Osteocyte (in vitro differentiated cells): Measurements from ENCODE around the gene KCNK6. TPM values are rescaled to one million over a fixed set of nuclear protein-coding genes. Genes with fewer than 3 reads are reported as not detected.
"Not testable (repeated sequence)": the region's sequence is repeated elsewhere in the genome, so short reads cannot be mapped to it uniquely, and the experiment has no call there.

Source experiments
- DNase-seq: peaks from one replicate; pipeline ENCODE4 v3.0.0; 2021; ENCODE audit warnings: mixed read lengths; ENCODE audit not compliant: unreplicated experiment; ENCODE audit errors: extremely low spot score
- H3K27ac Mint-ChIP-seq: one replicate; pipeline ENCODE4 v1.8.0; 2021; ENCODE audit warnings: mild to moderate bottlenecking, mixed read lengths; ENCODE audit not compliant: unreplicated experiment
- H3K27me3 Mint-ChIP-seq: one replicate; pipeline ENCODE4 v1.8.0; 2021; ENCODE audit warnings: mixed read lengths; ENCODE audit not compliant: unreplicated experiment
- H3K36me3 Mint-ChIP-seq: one replicate; pipeline ENCODE4 v1.8.0; 2021; ENCODE audit warnings: mixed read lengths; ENCODE audit not compliant: unreplicated experiment
- H3K4me1 Mint-ChIP-seq: one replicate; pipeline ENCODE4 v1.8.0; 2021; ENCODE audit warnings: mixed read lengths; ENCODE audit not compliant: unreplicated experiment
- H3K4me3 Mint-ChIP-seq: one replicate; pipeline ENCODE4 v1.8.0; 2021; ENCODE audit warnings: mild to moderate bottlenecking, moderate library complexity, mixed read lengths; ENCODE audit not compliant: unreplicated experiment
- H3K9me3 Mint-ChIP-seq: one replicate; pipeline ENCODE4 v1.8.0; 2021; ENCODE audit warnings: mixed read lengths; ENCODE audit not compliant: unreplicated experiment
- total RNA-seq: library from RNA; stranded (reverse); gene quantifications from 2 replicates; pipeline ENCODE4 v1.2.1, GENCODE V29; 2021
- TF ChIP-seq, protein P1 (sequence below): fragments of 200-600 bp; sonication (generic); IDR thresholded peaks from 2 replicates; pipeline ENCODE4 v1.5.0; 2021; ENCODE audit warnings: antibody characterized with exemption, mild to moderate bottlenecking, moderate library complexity

Gene KCNK6
- total RNA-seq, 1 donor from 2014 or later, result 13.0 TPM

DNA sequence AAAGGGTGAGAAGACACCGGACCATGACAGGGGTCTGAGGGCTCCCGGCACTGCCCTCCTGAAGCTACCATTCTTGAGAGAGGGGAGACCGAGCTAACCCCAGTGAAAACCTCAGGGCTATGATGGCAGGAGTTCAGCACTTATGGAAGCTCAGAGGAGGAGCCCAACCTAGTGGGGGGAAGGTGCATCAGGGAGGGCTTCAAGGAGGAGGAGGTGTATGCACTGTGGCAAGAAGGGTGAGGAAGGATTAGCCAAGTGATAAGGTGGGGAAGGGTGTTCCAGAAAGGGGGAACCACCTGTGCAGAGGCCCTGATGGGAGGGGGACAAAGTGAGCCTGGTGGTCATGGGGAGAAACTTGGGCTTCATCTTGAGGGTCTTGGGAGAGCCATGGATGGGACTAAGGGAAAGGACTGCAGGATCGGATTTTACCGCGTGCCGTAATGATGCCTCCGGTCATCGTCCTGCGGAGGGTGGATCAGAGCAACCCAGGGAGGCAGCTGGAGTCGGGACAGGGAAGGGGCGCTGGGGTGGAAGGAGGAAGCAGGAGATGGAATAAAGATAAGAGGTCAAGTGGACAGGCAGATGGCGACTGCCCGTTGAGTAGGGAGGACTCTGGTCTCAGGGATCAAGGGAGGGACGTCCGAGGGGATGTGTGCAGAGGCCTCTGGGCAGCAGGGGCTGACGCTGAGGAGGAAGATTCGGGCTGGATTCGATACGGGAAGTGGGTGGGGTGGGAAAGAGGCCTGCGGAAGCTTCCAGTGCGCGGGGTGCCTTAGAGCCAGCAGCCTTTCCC is 41.4 kb downstream of the KCNK6 start:
- H3K27ac Mint-ChIP-seq, result no peak overlapping the region
- no peaks in the 10 kb centered on the region for H3K9me3 Mint-ChIP-seq
- H3K4me3 Mint-ChIP-seq, result peak overlapping the region; percentile 78
- no peaks in the 10 kb centered on the region for H3K36me3 Mint-ChIP-seq
- TF ChIP-seq, protein P1, sequence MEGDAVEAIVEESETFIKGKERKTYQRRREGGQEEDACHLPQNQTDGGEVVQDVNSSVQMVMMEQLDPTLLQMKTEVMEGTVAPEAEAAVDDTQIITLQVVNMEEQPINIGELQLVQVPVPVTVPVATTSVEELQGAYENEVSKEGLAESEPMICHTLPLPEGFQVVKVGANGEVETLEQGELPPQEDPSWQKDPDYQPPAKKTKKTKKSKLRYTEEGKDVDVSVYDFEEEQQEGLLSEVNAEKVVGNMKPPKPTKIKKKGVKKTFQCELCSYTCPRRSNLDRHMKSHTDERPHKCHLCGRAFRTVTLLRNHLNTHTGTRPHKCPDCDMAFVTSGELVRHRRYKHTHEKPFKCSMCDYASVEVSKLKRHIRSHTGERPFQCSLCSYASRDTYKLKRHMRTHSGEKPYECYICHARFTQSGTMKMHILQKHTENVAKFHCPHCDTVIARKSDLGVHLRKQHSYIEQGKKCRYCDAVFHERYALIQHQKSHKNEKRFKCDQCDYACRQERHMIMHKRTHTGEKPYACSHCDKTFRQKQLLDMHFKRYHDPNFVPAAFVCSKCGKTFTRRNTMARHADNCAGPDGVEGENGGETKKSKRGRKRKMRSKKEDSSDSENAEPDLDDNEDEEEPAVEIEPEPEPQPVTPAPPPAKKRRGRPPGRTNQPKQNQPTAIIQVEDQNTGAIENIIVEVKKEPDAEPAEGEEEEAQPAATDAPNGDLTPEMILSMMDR, result no peak
- no peak for DNase-seq
- H3K27me3 Mint-ChIP-seq, result peaks cover 34% of the 10 kb centered on the region
- H3K4me1 Mint-ChIP-seq, result peaks cover 11% of the 10 kb centered on the region

DNA sequence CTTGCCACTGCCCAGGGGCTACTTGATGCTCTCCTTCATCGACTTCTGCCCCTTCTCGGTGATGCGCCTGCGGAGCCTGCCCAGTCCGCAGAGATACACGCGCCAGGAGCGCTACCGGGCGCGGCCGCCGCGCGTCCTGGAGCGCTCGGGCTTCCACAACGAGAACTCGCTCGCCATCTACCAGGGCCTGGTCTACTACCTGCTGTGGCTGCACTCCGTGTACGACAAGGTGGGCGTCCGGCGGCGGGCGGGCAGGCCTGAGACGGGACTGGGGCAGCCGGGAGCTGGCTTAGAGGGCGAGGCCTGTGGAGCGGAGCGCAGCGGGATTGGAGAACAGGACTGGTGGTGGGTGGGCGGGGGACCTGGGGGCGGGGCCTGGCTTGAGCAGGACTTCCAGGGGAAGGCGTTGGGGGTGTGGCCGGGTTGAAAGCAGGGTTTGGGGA is 42.0 kb downstream of the KCNK6 start:
- H3K9me3 Mint-ChIP-seq, result no peaks in the 10 kb centered on the region
- no peaks in the 10 kb centered on the region for H3K36me3 Mint-ChIP-seq
- peaks cover 11% of the 10 kb centered on the region for H3K4me1 Mint-ChIP-seq
- peaks cover 29% of the 10 kb centered on the region for H3K27me3 Mint-ChIP-seq
- peak; percentile 85 for DNase-seq
- peak overlapping the region; percentile 78 for H3K4me3 Mint-ChIP-seq
- H3K27ac Mint-ChIP-seq, result no peak overlapping the region
- TF ChIP-seq, protein P1, result peak; percentile 10

DNA sequence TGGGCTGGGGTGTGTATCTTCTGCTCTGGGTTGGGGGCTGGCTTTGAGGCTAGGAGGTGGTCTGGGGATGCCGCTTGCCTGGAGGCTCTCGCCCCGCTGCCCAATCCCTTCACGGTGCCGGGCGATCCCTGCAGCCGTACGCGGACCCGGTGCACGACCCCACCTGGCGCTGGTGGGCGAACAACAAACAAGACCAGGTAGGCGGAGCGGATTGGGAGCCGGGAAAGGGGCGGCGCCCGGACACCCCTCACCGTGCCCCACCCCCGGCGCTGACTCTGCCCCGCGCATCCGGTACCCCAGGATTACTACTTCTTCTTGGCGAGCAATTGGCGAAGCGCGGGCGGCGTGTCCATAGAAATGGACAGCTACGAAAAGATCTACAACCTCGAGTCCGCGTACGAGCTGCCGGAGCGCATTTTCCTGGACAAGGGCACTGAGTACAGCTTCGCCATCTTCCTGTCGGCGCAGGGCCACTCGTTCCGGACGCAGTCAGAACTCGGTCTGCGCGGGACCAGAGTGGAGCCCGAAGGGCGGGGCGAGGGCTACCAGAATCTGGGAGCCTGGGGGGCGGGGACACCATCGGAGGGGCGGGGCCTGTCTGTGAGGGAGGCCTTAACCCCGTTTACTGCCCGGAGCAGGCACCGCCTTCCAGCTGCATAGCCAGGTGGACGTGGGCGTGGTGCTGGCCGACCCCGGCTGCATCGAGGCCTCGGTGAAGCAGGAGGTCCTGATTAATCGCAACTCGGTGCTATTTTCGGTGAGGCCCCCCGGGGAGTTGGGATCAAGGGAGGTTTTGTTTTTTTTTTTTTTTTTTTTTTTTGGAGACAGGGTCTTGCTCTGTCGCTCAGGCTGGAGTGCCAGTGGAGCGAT is 42.7 kb downstream of the KCNK6 start:
- Mint-ChIP-seq H3K9me3 (no peaks in the 10 kb centered on the region), H3K4me3 (peak overlapping the region; percentile 78)
- peak; percentile 87 for DNase-seq

DNA sequence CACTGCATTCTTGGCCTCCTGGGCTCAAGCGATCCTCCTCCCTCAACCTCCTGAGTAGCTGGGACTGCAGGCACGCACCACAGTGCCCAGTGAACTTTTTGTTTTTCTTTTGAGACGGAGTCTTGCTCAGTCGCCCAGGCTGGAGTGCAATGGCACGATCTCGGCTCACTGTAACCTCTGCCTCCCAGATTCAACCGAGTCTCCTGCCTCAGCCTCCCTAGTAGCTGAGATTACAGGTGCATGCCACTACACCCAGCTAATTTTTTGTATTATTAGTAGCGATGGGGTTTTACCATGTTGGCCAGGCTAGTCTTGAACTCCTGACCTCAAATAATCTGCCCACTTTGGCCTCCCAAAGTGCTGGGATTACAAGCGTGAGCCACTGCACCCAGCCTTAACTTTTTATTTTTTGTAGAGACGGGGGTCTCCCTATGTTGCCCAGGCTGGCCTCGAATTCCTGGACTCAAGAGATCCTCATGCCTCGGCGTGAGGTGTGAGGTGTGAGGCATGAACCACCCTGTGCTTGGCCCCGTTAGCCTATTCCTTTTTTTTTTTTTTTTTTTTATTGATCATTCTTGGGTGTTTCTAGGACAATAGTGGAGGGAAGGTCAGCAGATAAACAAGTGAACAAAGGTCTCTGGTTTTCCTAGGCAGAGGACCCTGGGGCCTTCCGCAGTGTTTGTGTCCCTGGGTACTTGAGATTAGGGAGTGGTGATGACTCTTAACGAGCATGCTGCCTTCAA is 43.5 kb downstream of the KCNK6 start:
- H3K27me3 Mint-ChIP-seq, result peaks cover 26% of the 10 kb centered on the region

More for the DNA sequence above, 42.7 kb downstream of the KCNK6 start:
- TF ChIP-seq, protein P1, result no peak
- Mint-ChIP-seq H3K36me3 (no peaks in the 10 kb centered on the region), H3K27me3 (peaks cover 27% of the 10 kb centered on the region), H3K4me1 (peaks cover 11% of the 10 kb centered on the region), H3K27ac (no peak overlapping the region)

DNA sequence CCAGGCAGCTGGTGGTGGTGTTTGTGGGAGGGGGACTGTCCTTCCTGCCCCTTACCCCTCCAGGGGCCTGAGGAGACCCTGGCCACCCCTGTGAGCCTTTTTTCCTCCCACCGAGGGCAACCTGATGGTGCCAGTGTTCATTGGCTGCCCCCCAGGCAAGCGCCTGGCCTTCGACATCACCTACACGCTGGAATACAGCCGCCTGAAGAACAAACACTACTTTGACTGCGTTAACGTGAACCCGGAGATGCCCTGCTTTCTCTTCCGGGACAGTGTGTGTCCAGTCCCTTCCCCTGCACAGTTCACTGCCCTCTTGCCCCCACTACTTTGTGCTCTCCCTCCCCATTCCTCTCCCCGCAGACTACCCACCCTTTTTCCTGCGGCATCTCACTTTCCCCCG is 47.4 kb downstream of the KCNK6 start:
- Mint-ChIP-seq H3K9me3 (no peaks in the 10 kb centered on the region), H3K27ac (no peak overlapping the region), H3K27me3 (peaks cover 13% of the 10 kb centered on the region), H3K4me3 (no peak overlapping the region), H3K4me1 (peaks cover 4% of the 10 kb centered on the region), H3K36me3 (no peaks in the 10 kb centered on the region)
- TF ChIP-seq, protein P1, result no peak
- DNase-seq, result no peak

More for the DNA sequence above, 43.5 kb downstream of the KCNK6 start:
- peak overlapping the region; percentile 78 for H3K4me3 Mint-ChIP-seq
- not testable (repeated sequence) for H3K9me3 Mint-ChIP-seq, DNase-seq, H3K36me3 Mint-ChIP-seq, H3K27ac Mint-ChIP-seq
- peaks cover 11% of the 10 kb centered on the region for H3K4me1 Mint-ChIP-seq
